ENCODE results near the gene SEMA4C.

Gene SEMA4C

DNA sequence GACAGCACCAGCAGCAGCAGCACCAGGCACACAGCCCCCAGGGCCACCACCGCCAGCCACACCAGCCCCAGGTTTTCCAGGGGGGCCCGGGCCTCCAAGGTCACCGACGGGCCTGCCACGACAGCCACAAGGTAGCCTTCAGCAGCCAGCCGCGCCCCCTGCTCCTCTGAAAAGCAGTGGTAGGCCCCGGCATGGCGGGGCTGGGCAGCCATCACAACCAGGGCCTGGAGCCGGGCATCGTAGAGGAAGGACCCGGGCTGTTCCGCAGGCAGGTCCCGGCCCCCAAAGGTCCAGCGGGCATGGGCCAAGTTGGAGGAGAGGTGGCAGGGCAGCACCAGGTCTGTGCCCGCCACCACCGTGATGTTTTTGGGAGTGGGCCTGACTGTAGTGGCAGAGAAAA, 8.8 kb downstream of the SEMA4C start:
- no peaks in the 10 kb centered on the region for H3K9me3 ChIP-seq (ENCODE audit: control insufficient read depth, low read length)
- no peak overlapping the region for H3K9ac ChIP-seq (ENCODE audit: low read length)
- no peak for DNase-seq (ENCODE audit: low read depth)
- peaks cover 58% of the 10 kb centered on the region for H3K36me3 ChIP-seq (ENCODE audit: control insufficient read depth, insufficient read depth, low read length, severe bottlenecking)
- no peaks in the 10 kb centered on the region for H3K27me3 ChIP-seq (replicated peaks; ENCODE audit: control insufficient read depth, insufficient read depth, low read length)
- no peak overlapping the region for H3K4me3 ChIP-seq (ENCODE audit: low read length)
- H3K4me1 ChIP-seq (ENCODE audit: control insufficient read depth, insufficient read depth, low read length), result peaks cover 37% of the 10 kb centered on the region

DNA sequence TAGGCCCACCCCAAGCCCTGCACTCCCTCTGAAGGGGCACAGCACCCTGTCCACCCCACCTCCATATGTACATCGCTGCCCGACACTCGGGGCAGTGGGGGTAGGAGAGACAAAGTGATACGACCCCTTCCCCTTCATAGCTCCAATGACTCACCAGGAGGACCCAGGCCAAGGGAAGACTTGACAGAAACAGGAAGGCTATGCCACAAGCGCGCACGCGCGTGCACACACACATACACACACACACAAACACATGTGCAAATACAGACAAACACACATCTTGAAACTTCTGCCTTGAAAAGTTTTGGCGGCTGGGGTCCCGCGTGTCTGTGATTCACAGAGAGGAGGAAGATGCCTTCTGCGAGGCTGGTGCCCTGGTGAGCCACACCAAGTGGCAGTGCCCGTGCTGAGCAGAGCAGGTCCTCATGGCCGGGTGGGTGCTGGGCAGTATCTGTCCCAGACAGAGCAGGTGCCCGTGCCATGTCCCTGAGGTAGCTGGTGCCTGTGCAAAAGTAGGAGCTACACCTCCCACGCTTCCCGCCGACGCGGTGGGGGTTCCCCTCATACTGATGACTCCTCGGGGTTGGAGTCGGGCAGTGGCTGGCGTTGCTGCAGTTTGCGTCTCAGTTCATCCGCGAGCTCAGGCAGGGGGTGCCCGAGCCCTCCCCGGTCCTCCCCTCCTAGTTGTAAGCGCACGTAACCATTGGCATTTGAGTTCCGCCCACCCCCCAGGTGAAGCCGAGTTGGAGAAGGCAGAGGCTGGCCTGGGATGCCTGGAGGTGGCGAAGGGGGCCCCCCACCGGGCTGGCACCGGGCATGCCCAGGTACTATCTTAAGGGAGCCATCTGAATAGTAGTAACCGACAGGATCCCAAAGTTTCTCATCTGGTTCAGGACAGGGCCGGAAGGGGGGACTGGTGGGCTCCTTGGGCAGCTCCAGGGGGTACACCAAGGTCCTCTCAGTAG, 9.5 kb downstream of the SEMA4C start:
- H3K9me3 ChIP-seq (ENCODE audit: control insufficient read depth, low read length), result no peaks in the 10 kb centered on the region
- H3K4me1 ChIP-seq (ENCODE audit: control insufficient read depth, insufficient read depth, low read length), result peaks cover 37% of the 10 kb centered on the region
- H3K36me3 ChIP-seq (ENCODE audit: control insufficient read depth, insufficient read depth, low read length, severe bottlenecking), result peaks cover 50% of the 10 kb centered on the region
- no peak overlapping the region for H3K4me3 ChIP-seq (ENCODE audit: low read length)
- no peaks in the 10 kb centered on the region for H3K27me3 ChIP-seq (replicated peaks; ENCODE audit: control insufficient read depth, insufficient read depth, low read length)
- no peak overlapping the region for H3K9ac ChIP-seq (ENCODE audit: low read length)
- no peak for DNase-seq (ENCODE audit: low read depth)

DNA sequence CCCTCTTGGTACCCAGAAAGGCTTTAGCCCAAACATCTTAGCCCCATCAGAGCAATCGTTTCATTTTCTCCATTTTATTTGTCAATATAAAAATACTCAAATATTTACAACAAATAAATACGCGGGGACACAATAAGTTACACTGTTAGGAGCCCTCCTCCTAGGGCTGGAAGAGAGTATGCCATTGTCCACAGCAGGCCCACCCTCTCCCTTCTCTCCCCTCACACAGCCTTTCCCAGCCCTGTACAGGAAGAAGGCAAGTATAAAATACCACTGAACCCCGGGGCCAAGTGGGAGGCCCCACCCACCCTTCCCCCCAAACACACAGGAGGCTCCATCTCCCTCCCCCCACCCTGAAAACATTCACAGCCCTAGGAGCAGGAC, 10.2 kb downstream of the SEMA4C start:
- no peak overlapping the region for H3K4me3 ChIP-seq (ENCODE audit: low read length)
- no peak for DNase-seq (ENCODE audit: low read depth)
- H3K9me3 ChIP-seq (ENCODE audit: control insufficient read depth, low read length), result no peaks in the 10 kb centered on the region
- H3K36me3 ChIP-seq (ENCODE audit: control insufficient read depth, insufficient read depth, low read length, severe bottlenecking), result peaks cover 44% of the 10 kb centered on the region
- H3K4me1 ChIP-seq (ENCODE audit: control insufficient read depth, insufficient read depth, low read length), result peaks cover 39% of the 10 kb centered on the region
- no peak overlapping the region for H3K9ac ChIP-seq (ENCODE audit: low read length)
- no peaks in the 10 kb centered on the region for H3K27me3 ChIP-seq (replicated peaks; ENCODE audit: control insufficient read depth, insufficient read depth, low read length)

DNA sequence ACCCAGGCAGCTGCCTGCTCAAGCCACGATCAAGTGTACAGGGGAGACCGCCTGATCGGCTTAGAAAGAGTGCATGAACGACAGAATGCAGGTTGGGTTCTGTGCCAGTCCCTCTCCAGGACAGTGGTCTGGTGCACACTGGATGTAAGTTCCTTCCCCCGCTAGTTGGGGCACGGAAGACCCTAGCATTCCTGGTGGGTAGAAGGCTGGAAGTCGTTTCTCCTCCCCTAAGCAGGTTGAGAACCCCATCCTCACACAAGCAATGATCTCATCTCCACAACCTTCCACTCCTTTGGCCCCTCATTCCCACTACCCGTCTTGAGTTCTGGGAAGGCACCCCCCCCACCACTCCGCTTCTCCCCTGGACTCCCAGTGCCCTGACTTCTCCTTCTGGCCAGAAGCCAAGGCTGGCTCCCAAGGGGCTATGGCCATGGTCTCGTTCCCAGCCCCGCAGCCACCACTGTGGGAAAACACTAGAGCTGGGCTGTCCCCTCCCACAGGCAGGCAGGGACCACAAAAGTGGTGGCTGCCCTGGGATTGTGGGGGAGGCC, 10.7 kb downstream of the SEMA4C start:
- Histone ChIP-seq H3K9me3 (ENCODE audit: control insufficient read depth, low read length) (no peaks in the 10 kb centered on the region), H3K9ac (ENCODE audit: low read length) (peak overlapping the region; percentile 86), H3K36me3 (ENCODE audit: control insufficient read depth, insufficient read depth, low read length, severe bottlenecking) (peaks cover 39% of the 10 kb centered on the region), H3K27me3 (replicated peaks; ENCODE audit: control insufficient read depth, insufficient read depth, low read length) (no peaks in the 10 kb centered on the region), H3K4me3 (ENCODE audit: low read length) (no peak overlapping the region), H3K4me1 (ENCODE audit: control insufficient read depth, insufficient read depth, low read length) (peaks cover 39% of the 10 kb centered on the region)
- DNase-seq (ENCODE audit: low read depth), result no peak

DNA sequence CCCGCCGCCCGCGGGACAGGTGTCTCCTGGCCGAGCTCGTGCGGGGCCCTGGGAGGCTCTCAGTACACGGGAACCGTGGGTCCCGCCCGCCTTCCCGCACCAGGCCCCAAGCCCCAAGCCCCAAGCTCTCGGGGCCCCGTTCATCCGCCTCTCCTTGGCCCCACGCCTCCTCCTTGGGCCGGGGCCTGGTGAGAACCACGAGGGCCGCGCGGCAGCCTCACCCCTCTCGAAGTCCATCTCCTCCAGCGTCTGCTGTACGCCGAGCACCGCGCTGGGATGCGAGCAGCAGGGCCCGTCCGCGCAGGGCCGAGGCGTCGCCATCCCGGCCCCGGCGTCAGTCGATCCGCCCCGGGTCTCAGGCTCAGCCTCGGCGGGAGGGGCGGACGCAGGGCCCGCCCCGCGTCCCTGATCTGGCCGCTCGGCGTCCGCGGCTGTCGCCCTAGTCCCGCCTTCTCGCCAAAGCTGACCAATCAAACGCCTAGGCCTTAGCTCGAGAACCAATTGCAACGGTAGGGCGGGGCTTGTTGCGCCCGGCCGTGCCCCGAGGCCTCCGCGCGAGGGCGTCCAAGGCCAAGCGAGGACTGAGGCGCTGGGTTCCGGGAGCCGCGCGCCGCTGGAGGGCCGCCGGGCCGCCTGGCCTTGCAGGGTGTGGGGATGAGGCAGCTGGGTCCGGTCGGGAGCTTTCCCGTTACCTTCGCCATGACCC, 12.1 kb downstream of the SEMA4C start, which contains the start of gene ANKRD39:
TSS of gene ANKRD39 (minus strand) at position 350 of the 706 bp plus-strand sequence. CDS start at position 321, 29 bp downstream.
- H3K9ac ChIP-seq (ENCODE audit: low read length), result peak within 1 kb of the TSS; percentile 88
- H3K9me3 ChIP-seq (ENCODE audit: control insufficient read depth, low read length), result no peaks in the 10 kb centered on the region
- H3K36me3 ChIP-seq (ENCODE audit: control insufficient read depth, insufficient read depth, low read length, severe bottlenecking), result peaks cover 33% of the 10 kb centered on the region
- H3K27me3 ChIP-seq (replicated peaks; ENCODE audit: control insufficient read depth, insufficient read depth, low read length), result no peaks in the 10 kb centered on the region
- DNase-seq (ENCODE audit: low read depth), result peak; percentile 99
- H3K4me3 ChIP-seq (ENCODE audit: low read length), result peak within 1 kb of the TSS; percentile 88
- peaks cover 32% of the 10 kb centered on the region for H3K4me1 ChIP-seq (ENCODE audit: control insufficient read depth, insufficient read depth, low read length)

DNA sequence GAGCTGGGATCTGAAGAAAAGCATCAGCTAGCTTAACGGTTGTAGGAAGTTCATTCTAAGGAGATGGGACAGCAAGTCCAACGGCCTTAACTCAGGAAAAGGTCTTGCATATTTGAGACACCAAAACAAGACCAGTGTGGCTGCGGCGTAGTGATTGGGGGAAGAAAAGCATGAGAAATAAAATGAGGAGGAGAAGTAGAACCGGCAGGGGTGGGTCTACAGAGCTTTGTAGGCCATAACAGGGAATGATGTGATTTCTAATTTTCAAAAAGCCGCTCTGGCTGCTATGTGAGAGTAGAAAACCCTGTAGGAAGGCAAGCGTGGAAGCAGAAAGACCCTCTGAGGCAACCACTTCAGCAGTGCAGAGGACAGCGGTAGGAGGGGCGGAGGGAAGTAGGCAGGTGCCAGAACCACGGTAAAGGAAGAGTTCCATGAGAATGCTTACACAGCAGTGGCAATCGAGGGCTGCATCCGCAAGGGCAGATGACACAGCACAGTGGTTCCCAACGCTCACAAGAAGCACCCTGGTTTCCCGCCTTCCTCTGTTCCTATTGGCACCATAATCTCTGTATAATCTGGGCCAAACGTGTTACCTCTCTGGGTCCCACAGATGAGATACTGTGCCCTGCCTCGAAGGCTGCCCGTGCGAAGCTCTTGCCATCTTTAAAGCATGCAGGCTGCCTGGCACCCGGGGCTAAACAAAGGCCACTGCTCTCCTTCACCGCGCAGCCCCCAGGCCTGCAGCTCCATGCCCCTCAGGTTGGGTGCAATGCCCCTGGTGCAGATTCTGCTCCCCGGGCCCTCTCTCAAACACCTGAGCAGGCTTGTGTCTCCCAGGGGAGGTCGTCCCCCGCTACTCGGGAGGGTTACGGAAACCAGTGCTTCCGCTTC, 12.9 kb downstream of the SEMA4C start:
- DNase-seq (ENCODE audit: low read depth), result peak; percentile 46
- Histone ChIP-seq H3K4me3 (ENCODE audit: low read length) (peak overlapping the region; percentile 88), H3K36me3 (ENCODE audit: control insufficient read depth, insufficient read depth, low read length, severe bottlenecking) (peaks cover 34% of the 10 kb centered on the region), H3K4me1 (ENCODE audit: control insufficient read depth, insufficient read depth, low read length) (peaks cover 27% of the 10 kb centered on the region), H3K27me3 (replicated peaks; ENCODE audit: control insufficient read depth, insufficient read depth, low read length) (no peaks in the 10 kb centered on the region), H3K9ac (ENCODE audit: low read length) (peak overlapping the region; percentile 88), H3K9me3 (ENCODE audit: control insufficient read depth, low read length) (no peaks in the 10 kb centered on the region)

DNA sequence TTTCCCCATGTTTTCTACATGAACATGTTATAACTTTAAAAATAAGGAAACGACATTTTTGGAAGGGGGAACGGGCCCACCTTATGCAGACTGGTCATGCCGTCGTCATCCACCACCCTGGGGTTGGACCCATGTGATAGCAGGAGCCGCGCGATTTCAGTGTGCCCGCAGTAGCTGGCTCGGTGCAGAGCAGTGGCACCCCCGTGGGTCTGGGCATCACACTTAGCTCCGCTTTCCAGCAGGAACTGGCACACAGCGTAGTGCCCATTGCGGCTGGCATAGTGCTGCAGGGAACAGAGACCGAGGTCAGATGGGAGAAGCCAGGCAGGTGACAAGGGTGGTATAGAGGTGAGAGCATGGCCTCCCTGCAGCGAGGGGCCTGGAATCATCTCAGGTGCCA, 16.6 kb downstream of the SEMA4C start:
- H3K9me3 ChIP-seq (ENCODE audit: control insufficient read depth, low read length), result no peaks in the 10 kb centered on the region
- H3K4me3 ChIP-seq (ENCODE audit: low read length), result no peak overlapping the region
- H3K36me3 ChIP-seq (ENCODE audit: control insufficient read depth, insufficient read depth, low read length, severe bottlenecking), result peaks cover 28% of the 10 kb centered on the region
- no peaks in the 10 kb centered on the region for H3K27me3 ChIP-seq (replicated peaks; ENCODE audit: control insufficient read depth, insufficient read depth, low read length)
- H3K4me1 ChIP-seq (ENCODE audit: control insufficient read depth, insufficient read depth, low read length), result peaks cover 14% of the 10 kb centered on the region
- H3K9ac ChIP-seq (ENCODE audit: low read length), result no peak overlapping the region
- no peak for DNase-seq (ENCODE audit: low read depth)

DNA sequence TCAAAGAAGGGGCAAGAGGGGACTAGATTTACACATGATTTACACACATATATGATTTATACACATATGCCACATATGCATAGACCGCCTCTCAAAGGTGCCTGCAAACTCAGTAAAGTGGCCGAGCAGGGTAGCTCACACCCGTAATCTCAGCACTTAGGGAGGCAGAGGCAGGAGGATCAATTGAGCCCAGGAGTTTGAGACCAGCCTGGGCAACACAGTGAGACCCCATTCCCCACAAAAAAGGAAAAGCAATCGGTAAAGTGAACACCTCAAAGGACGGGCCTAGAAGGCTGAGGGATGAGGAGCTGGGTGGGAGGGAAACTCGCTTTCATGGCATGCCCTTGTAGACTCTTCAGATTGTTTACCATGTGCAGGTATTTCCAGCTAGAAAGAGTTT, 17.2 kb downstream of the SEMA4C start:
- Histone ChIP-seq H3K9ac (ENCODE audit: low read length) (no peak overlapping the region), H3K36me3 (ENCODE audit: control insufficient read depth, insufficient read depth, low read length, severe bottlenecking) (peaks cover 34% of the 10 kb centered on the region), H3K4me1 (ENCODE audit: control insufficient read depth, insufficient read depth, low read length) (peaks cover 14% of the 10 kb centered on the region), H3K4me3 (ENCODE audit: low read length) (no peak overlapping the region), H3K27me3 (replicated peaks; ENCODE audit: control insufficient read depth, insufficient read depth, low read length) (no peaks in the 10 kb centered on the region), H3K9me3 (ENCODE audit: control insufficient read depth, low read length) (no peaks in the 10 kb centered on the region)
- DNase-seq (ENCODE audit: low read depth), result no peak

DNA sequence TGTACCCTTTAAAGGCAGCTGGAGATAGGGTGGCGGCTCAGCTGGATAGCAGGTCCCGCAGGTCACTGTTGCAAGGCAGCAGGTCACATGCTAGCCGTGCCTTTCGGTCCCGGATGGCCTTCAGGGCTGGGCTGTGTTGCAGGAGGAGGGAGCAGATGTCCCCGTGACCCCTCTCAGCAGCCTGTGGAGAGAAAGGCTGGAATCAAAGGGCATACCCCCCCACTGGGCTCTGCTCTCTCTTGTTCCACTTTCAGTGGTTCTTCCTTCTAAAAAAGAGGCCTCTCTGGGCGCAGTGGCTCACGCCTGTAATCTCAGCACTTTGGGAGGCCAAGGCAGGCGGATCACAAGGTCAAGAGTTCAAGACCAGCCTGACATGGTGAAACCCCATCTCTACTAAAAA, 21.6 kb downstream of the SEMA4C start:
- Histone ChIP-seq H3K4me3 (ENCODE audit: low read length) (no peak overlapping the region), H3K27me3 (replicated peaks; ENCODE audit: control insufficient read depth, insufficient read depth, low read length) (no peaks in the 10 kb centered on the region), H3K9me3 (ENCODE audit: control insufficient read depth, low read length) (no peaks in the 10 kb centered on the region), H3K4me1 (ENCODE audit: control insufficient read depth, insufficient read depth, low read length) (no peaks in the 10 kb centered on the region), H3K9ac (ENCODE audit: low read length) (no peak overlapping the region), H3K36me3 (ENCODE audit: control insufficient read depth, insufficient read depth, low read length, severe bottlenecking) (peaks cover 36% of the 10 kb centered on the region)
- DNase-seq (ENCODE audit: low read depth), result no peak

DNA sequence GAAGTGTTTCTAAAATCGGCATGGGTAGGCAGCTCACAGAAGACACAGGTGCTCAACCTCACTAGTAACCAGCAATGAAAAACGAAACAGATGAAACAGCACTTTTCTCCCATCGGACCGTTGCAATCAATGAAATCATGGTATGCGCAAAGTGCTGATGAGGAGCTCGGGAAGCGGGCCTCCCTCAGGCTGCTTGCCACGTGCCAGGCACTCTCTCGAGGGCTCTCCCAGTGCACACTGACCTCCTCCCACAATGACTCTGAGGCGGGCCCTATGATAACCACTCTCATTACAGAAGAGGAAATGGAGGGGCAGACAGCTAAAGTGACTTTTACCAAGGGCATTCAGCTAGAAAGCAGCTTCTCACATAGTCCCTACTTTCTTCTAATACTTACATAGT, 22.3 kb downstream of the SEMA4C start:
- no peak for DNase-seq (ENCODE audit: low read depth)
- H3K36me3 ChIP-seq (ENCODE audit: control insufficient read depth, insufficient read depth, low read length, severe bottlenecking), result peaks cover 31% of the 10 kb centered on the region
- H3K4me3 ChIP-seq (ENCODE audit: low read length), result no peak overlapping the region

More for the DNA sequence above, 22.3 kb downstream of the SEMA4C start:
- Histone ChIP-seq H3K27me3 (replicated peaks; ENCODE audit: control insufficient read depth, insufficient read depth, low read length) (no peaks in the 10 kb centered on the region), H3K9ac (ENCODE audit: low read length) (no peak overlapping the region), H3K9me3 (ENCODE audit: control insufficient read depth, low read length) (no peaks in the 10 kb centered on the region), H3K4me1 (ENCODE audit: control insufficient read depth, insufficient read depth, low read length) (no peaks in the 10 kb centered on the region)

Measured in adipocyte (in vitro differentiated cells).